Measurements from ENCODE around the gene PTGER3. TPM values are rescaled to one million over a fixed set of nuclear protein-coding genes. Genes with fewer than 3 reads are reported as not detected.
A peak's percentile ranks its signal among the peaks of the same experiment; 100 is the strongest.

The PTGER3 gene
- total and polyA plus RNA-seq, 2 of the 4 experiments (the other 2 are of a cell fraction) = not detected

- H3K79me1 ChIP-seq (ENCODE audit: low read depth in 1 of 2, low read length in 2 of 2) = no peaks in the 10 kb centered on the region
- TF ChIP-seq RAD21 (IDR thresholded peaks at IDR 0.05; ENCODE audit: low read length) = peak; percentile 72
- peak; percentile 53 for TF ChIP-seq SMC3 (IDR thresholded peaks at IDR 0.05; ENCODE audit: low read depth, low read length)
- no peak for TF ChIP-seq MAFK (IDR thresholded peaks at IDR 0.05; ENCODE audit: low read depth, low read length)
- no peak for TF ChIP-seq BHLHE40 (IDR thresholded peaks at IDR 0.05; ENCODE audit: low read depth, low read length)
- TF ChIP-seq POLR2A (IDR thresholded peaks at IDR 0.05; ENCODE audit: low read depth, low read length) = no peak
- TF ChIP-seq CTCF (conservative IDR thresholded peaks at IDR 0.05; ENCODE audit: low read depth, low read length) = peak; percentile 74
- no peak overlapping the region for H3K4ac ChIP-seq (ENCODE audit: low read depth, low read length)
- no peak overlapping the region for H3K27ac ChIP-seq (ENCODE audit: insufficient read depth, low read length)
- no peak overlapping the region for H2BK15ac ChIP-seq (ENCODE audit: low read depth, low read length)
- H3K23ac ChIP-seq (ENCODE audit: low read depth, low read length) = no peak overlapping the region
- no peak overlapping the region for H3K18ac ChIP-seq (ENCODE audit: low read depth, low read length)
- dilution Hi-C loops (cut with HindIII; ENCODE audit: low sequenced_read_pairs, unreplicated experiment) = no loop called here
- H3K9me1 ChIP-seq (ENCODE audit: insufficient read depth, low read length) = no peaks in the 10 kb centered on the region; the same call in 1 of the 2 replicates
- no peaks in the 10 kb centered on the region for H3K36me3 ChIP-seq (ENCODE audit: control insufficient read depth, insufficient read depth, low read length)
- ChIA-PET POLR2A (ENCODE audit: unreplicated experiment) (no interaction called here), CTCF (no interaction called here)
- no TSS peak for BruUV-seq (replicated peaks)
- no peak overlapping the region for H3K4me3 ChIP-seq (ENCODE audit: insufficient read depth, low read depth, low read length)
- no peaks in the 10 kb centered on the region for H3K9me3 ChIP-seq (ENCODE audit: control insufficient read depth, insufficient read depth, low read length)
- no peak overlapping the region for H4K8ac ChIP-seq (ENCODE audit: low read depth in 2 of 2, low read length in 2 of 2)
- no peaks in the 10 kb centered on the region for H4K20me1 ChIP-seq (ENCODE audit: insufficient read depth, low read length)
- H2BK120ac ChIP-seq (ENCODE audit: low read depth, low read length) = no peak overlapping the region
- peak; percentile 41 for ATAC-seq (ENCODE audit: low read depth)
- DNase-seq = peak; percentile 45
- no peak overlapping the region for H2AFZ ChIP-seq (replicated peaks; ENCODE audit: low read length, poor library complexity)
- H2AK5ac ChIP-seq (ENCODE audit: low read depth, low read length) = no peak overlapping the region
- intact Hi-C loops (cut with micrococcal nuclease) = loop anchor here (2.0 to 5.0 kb wide), 3 partner anchors 429 to 1188 kb away; partner anchors contain the start of gene NEGR1
- no peak overlapping the region for H3K56ac ChIP-seq (ENCODE audit: extremely low read depth, insufficient read depth, low read length)
- no peak overlapping the region for H3K4me2 ChIP-seq (ENCODE audit: low read depth, low read length)
- in situ Hi-C loops (cut with MboI; ENCODE audit: low sequenced_read_pairs) = loop anchor here (25.0 kb wide), 2 partner anchors 943 to 1168 kb away; no protein-coding TSS in a partner anchor
- H3K9ac ChIP-seq (ENCODE audit: low read depth, low read length) = no peak overlapping the region
- no peak overlapping the region for H2BK5ac ChIP-seq (ENCODE audit: low read depth, low read length, poor library complexity, severe bottlenecking)
- no peak overlapping the region for H2BK20ac ChIP-seq (ENCODE audit: low read depth, low read length)
- H4K91ac ChIP-seq (ENCODE audit: insufficient read depth, low read depth, low read length) = no peak overlapping the region
- no peak overlapping the region for H4K5ac ChIP-seq (ENCODE audit: low read depth, low read length)
- H2AK9ac ChIP-seq (replicated peaks; ENCODE audit: low read depth, low read length, poor library complexity) = no peak overlapping the region
- H3K27me3 ChIP-seq (ENCODE audit: control insufficient read depth, insufficient read depth, low read length) = no peaks in the 10 kb centered on the region
- no CpG with 5 or more reads among the region's 1 CpG for WGBS, 2 experiments (ENCODE audit: extremely low coverage in 2 of 2, insufficient read length in 1 of 2)
- peaks cover 4% of the 10 kb centered on the region for H3K4me1 ChIP-seq (ENCODE audit: control insufficient read depth, insufficient read depth, low read length)
- no peak overlapping the region for H3K14ac ChIP-seq (replicated peaks; ENCODE audit: low read depth, low read length)
These were observed 46.3 kb upstream of the PTGER3 start for GRCh38 chr1:71093938-71094337.
